ENCODE measurements around the gene FAM20C. TPM values are rescaled to one million over a fixed set of nuclear protein-coding genes. Genes with fewer than 3 reads are reported as not detected.
A peak's percentile ranks its signal among the peaks of the same experiment; 100 is the strongest.

Gene FAM20C
- total and polyA plus RNA-seq, 4 donors: 17.1 to 58.8 (median 40.8) TPM

DNA sequence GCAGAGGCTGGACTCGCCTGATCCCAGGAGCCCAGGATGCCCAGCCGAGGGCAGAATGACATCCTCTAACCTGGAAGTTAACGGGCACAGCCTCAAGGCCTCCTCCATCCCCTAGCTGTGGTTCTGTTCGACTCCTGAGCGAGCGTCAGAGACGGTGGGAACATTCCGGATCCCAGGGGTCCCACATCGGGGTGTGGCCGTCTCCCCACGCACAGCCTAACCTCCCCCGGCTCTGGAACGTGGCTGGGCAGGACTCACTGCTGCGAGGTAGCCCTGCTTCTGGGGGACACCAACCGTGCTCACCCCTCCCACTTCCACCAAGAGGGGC is 106.0 kb downstream of the FAM20C start:
- H3K9me3 ChIP-seq (ENCODE audit: control insufficient read depth, insufficient read depth, low read length): no peaks in the 10 kb centered on the region
- DNase-seq (ENCODE audit: low read depth in 4 of 6, low spot score in 6 of 6): no peak
- H3K27ac ChIP-seq (ENCODE audit: low read depth, low read length): no peak overlapping the region
- 64% methylated on average over 14 of the region's 15 CpGs for WGBS (ENCODE audit: insufficient coverage)
- H3K4me1 ChIP-seq (ENCODE audit: control insufficient read depth, insufficient read depth, low read length): no peaks in the 10 kb centered on the region
- H3K27me3 ChIP-seq (ENCODE audit: control insufficient read depth, insufficient read depth, low read length): peaks cover 11% of the 10 kb centered on the region
- H3K4me3 ChIP-seq (ENCODE audit: low read depth, low read length): no peak overlapping the region
- H3K36me3 ChIP-seq (ENCODE audit: control insufficient read depth, insufficient read depth, low read length): no peaks in the 10 kb centered on the region

DNA sequence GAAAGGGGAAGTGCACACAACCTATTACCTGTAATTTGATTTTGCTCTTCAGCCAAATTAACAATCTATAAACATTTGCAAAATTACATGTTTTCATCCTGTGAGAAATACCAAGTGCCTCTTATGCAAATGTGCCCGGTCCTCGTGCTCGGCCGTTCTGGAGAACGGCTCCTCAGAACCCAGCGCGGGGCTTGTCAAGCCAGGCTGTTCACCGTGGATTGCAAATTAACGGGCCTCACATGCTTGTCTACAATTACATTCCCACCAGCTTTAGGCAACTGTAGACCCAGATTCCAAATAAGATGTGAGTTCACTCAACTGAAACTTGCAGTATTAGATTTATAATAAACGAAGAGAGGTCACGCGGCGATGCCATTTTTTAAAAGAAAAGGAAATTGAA is 106.4 kb downstream of the FAM20C start:
- Histone ChIP-seq H3K27ac (ENCODE audit: low read depth, low read length) (no peak overlapping the region), H3K4me3 (ENCODE audit: low read depth, low read length) (no peak overlapping the region), H3K27me3 (ENCODE audit: control insufficient read depth, insufficient read depth, low read length) (peaks cover 8% of the 10 kb centered on the region), H3K36me3 (ENCODE audit: control insufficient read depth, insufficient read depth, low read length) (no peaks in the 10 kb centered on the region), H3K4me1 (ENCODE audit: control insufficient read depth, insufficient read depth, low read length) (no peaks in the 10 kb centered on the region), H3K9me3 (ENCODE audit: control insufficient read depth, insufficient read depth, low read length) (no peaks in the 10 kb centered on the region)
- 54% methylated on average over 8 of the region's 13 CpGs for WGBS (ENCODE audit: insufficient coverage)
- peak in 1 of 6 donors; percentile 38 for DNase-seq (ENCODE audit: low read depth in 4 of 6, low spot score in 6 of 6)

DNA sequence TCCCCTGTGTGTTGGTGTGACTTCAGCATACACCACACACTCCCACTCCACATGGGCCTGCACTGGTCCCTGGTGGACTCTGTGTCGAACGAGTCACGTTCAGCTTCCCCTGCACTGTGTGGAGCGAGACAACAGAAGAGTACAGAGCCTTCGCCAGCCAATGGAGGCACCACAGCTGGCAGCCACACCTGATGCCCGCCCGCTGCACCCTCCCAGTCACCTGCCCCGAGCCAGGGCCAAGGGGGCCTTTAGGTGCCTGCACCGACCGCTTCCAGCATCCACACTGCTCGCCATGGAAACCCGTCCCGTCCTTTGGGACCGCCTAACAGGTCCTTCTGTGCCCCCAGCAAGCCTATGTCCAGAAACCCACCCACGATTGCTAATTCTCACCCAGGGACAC is 106.8 kb downstream of the FAM20C start:
- WGBS (ENCODE audit: insufficient coverage): 93% methylated on average over 15 of the region's 15 CpGs
- H3K4me1 ChIP-seq (ENCODE audit: control insufficient read depth, insufficient read depth, low read length): no peaks in the 10 kb centered on the region
- no peaks in the 10 kb centered on the region for H3K9me3 ChIP-seq (ENCODE audit: control insufficient read depth, insufficient read depth, low read length)
- DNase-seq (ENCODE audit: low read depth in 4 of 6, low spot score in 6 of 6): no peak
- H3K4me3 ChIP-seq (ENCODE audit: low read depth, low read length): no peak overlapping the region
- H3K27me3 ChIP-seq (ENCODE audit: control insufficient read depth, insufficient read depth, low read length): peaks cover 4% of the 10 kb centered on the region
- no peak overlapping the region for H3K27ac ChIP-seq (ENCODE audit: low read depth, low read length)
- H3K36me3 ChIP-seq (ENCODE audit: control insufficient read depth, insufficient read depth, low read length): no peaks in the 10 kb centered on the region

DNA sequence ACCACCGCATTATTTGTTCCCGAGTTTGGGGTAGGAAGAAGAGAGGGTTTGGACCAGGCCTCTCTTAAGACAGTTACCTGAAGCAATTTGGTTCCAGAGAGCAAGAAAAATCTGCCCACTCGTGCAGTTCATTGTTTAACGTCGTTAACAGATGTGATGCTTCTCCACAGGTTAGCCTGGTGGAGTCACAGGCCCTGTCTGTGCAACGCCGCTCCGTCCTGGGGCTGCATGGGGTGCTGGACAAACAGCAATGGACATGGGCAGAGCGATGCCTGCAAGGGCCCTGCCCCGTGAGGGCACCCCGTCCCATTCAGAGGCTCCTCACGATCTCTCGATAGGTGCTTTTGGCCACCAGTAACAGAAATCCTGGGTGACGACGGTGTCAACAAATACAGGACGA is 107.3 kb downstream of the FAM20C start:
- no peaks in the 10 kb centered on the region for H3K9me3 ChIP-seq (ENCODE audit: control insufficient read depth, insufficient read depth, low read length)
- 88% methylated on average over 16 of the region's 16 CpGs for WGBS (ENCODE audit: insufficient coverage)
- H3K27ac ChIP-seq (ENCODE audit: low read depth, low read length): no peak overlapping the region

DNA sequence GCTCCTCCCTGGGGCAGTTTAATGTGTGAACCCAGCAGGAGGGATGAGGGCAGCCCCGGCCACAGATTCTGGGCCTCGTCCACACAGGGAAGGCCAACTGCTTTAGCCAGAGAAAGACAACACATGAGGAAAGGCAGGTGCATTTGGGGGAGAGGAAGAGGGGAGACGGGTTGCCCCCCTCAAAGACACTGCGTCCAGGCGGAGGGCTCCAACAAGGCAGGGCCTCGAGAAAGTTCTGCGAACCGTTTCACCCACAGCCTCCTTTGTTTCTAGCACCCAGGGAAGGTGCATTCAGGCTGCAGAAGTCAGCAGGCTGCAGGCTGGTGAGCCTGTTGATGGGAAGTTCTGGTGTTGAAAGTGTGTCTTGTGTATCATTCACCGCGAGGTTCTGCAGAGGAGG is 107.7 kb downstream of the FAM20C start:
- Histone ChIP-seq H3K27me3 (ENCODE audit: control insufficient read depth, insufficient read depth, low read length) (no peaks in the 10 kb centered on the region), H3K27ac (ENCODE audit: low read depth, low read length) (no peak overlapping the region), H3K4me3 (ENCODE audit: low read depth, low read length) (no peak overlapping the region), H3K4me1 (ENCODE audit: control insufficient read depth, insufficient read depth, low read length) (no peaks in the 10 kb centered on the region), H3K36me3 (ENCODE audit: control insufficient read depth, insufficient read depth, low read length) (no peaks in the 10 kb centered on the region), H3K9me3 (ENCODE audit: control insufficient read depth, insufficient read depth, low read length) (no peaks in the 10 kb centered on the region)
- 69% methylated on average over 5 of the region's 10 CpGs for WGBS (ENCODE audit: insufficient coverage)
- DNase-seq (ENCODE audit: low read depth in 4 of 6, low spot score in 6 of 6): no peak

More for the DNA sequence above, 107.3 kb downstream of the FAM20C start:
- no peaks in the 10 kb centered on the region for H3K4me1 ChIP-seq (ENCODE audit: control insufficient read depth, insufficient read depth, low read length)
- H3K27me3 ChIP-seq (ENCODE audit: control insufficient read depth, insufficient read depth, low read length): peaks cover under 1% of the 10 kb centered on the region
- DNase-seq (ENCODE audit: low read depth in 4 of 6, low spot score in 6 of 6): no peak
- no peak overlapping the region for H3K4me3 ChIP-seq (ENCODE audit: low read depth, low read length)
- H3K36me3 ChIP-seq (ENCODE audit: control insufficient read depth, insufficient read depth, low read length): no peaks in the 10 kb centered on the region

DNA sequence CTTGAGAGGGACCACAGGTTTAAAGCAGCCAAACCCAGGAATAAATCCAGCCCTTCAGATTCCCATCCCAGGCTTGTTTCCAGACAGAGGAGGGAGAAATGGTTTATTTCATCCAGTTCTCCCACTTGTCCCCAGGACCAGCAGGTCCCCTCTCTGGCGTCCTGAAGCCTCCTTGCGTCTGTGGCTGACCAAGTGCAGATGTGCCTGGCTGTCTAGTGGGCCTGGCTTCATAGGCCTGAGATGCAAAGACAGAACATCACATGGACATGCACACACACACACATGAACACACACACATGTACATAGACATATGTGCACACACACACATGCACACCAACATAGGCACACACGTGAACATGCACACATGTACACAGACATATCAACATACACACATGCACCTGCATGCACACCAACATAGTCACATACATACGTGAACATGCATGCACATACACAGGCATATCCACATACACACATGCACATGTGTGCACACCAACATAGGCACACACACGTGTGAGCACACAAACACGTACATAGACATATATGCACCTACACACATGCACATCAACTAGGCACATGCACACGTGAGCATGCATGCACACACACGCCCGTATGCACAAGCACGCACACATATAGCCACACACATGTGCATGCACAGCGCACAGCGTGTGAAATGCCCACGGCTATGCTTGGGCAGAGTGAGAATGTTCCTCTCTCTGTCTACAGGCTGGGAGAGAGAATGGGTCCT is 108.3 kb downstream of the FAM20C start:
- DNase-seq (ENCODE audit: low read depth in 4 of 6, low spot score in 6 of 6): no peak
- Histone ChIP-seq H3K36me3 (ENCODE audit: control insufficient read depth, insufficient read depth, low read length) (no peaks in the 10 kb centered on the region), H3K9me3 (ENCODE audit: control insufficient read depth, insufficient read depth, low read length) (no peaks in the 10 kb centered on the region), H3K4me1 (ENCODE audit: control insufficient read depth, insufficient read depth, low read length) (no peaks in the 10 kb centered on the region), H3K4me3 (ENCODE audit: low read depth, low read length) (no peak overlapping the region), H3K27ac (ENCODE audit: low read depth, low read length) (no peak overlapping the region), H3K27me3 (ENCODE audit: control insufficient read depth, insufficient read depth, low read length) (no peaks in the 10 kb centered on the region)
- 95% methylated on average over 9 of the region's 13 CpGs for whole genome bisulfite sequencing (ENCODE audit: insufficient coverage)

DNA sequence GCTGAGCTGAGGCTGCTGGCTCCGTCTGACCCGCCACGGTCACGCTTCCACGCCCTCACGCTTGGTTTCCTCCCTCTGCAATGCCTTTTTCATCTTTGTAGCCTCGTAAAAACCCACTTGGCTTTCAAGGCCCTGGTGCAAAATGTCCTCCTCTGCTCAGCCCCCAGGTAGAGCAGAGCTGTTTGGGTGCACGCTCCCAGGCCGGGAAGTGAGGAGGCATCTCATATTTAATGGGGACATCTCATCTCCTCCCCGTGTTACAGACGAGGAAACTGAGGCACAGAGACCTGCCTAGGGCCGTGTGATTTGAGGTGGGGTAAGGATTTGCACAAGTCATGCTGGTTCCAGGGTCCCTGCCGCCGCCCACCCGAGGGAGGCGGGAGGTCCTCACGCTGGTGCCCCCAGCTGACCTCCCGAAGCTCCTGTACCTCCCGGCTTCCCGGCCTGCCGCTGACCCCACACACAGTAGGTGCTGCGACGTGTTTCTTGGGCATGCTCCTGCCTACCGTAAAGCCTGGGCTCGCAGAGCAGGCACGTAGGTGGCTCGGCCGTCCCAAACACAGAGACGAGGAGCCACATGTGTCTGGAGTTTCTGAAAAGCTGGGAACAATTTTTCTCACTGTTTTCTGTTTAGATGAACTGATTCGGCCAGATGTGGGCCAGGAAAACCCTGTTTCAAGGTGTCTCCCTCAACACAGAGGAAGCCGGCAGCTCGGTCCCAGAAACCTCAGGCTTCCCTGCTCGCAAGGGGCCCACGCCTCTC is 109.1 kb downstream of the FAM20C start:
- WGBS (ENCODE audit: insufficient coverage): 85% methylated on average over 32 of the region's 34 CpGs
- H3K36me3 ChIP-seq (ENCODE audit: control insufficient read depth, insufficient read depth, low read length): no peaks in the 10 kb centered on the region
- H3K9me3 ChIP-seq (ENCODE audit: control insufficient read depth, insufficient read depth, low read length): no peaks in the 10 kb centered on the region
- no peak overlapping the region for H3K4me3 ChIP-seq (ENCODE audit: low read depth, low read length)
- no peaks in the 10 kb centered on the region for H3K27me3 ChIP-seq (ENCODE audit: control insufficient read depth, insufficient read depth, low read length)
- no peak for DNase-seq (ENCODE audit: low read depth in 4 of 6, low spot score in 6 of 6)
- H3K4me1 ChIP-seq (ENCODE audit: control insufficient read depth, insufficient read depth, low read length): no peaks in the 10 kb centered on the region
- H3K27ac ChIP-seq (ENCODE audit: low read depth, low read length): no peak overlapping the region

DNA sequence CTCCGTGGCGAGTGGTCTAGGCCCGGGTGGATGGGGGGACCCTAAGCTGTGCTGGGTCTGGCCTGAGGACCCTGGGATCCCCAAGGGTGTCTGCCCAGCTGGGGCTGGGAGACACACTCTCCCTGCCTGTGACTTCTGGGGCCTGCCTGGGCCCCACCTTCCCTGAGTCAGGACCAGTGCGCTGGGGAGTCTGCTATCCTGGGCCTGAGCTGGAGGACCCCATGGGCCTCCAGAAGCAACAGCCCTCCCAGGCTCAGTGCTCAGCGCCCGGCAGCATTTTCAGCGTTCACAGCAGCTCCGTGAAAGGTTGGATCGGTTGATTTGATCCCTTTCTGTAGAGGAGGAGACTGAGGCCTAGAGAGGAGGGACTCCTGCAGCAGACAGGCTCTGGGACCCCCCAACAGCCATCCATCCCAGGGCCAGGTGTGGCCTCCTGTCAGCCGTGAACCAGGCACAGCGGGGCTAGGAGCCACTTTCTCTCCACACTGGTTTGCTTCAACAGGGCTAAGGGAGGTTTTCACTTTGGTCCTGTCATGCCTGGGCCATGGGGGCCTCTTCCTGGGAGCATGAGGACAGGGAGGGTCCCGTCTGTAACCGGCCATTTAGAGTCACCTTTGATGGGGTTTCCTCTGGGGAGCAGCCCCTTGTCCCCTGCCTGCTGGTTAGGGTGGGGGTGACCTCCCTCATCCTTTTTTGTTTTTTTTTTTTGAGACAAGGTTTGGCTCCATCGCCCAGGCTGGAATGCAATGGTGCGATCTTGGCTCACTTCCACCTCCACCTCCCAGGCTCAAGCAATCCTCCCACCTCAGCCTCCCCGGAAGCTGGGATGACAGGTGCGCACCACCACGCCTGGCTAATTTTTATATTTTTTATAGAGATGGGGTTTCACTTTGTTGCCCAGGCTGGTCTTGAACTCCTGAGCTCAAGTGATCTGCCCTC is 110.0 kb downstream of the FAM20C start:
- no peak for DNase-seq (ENCODE audit: low read depth in 4 of 6, low spot score in 6 of 6)
- no peaks in the 10 kb centered on the region for H3K4me1 ChIP-seq (ENCODE audit: control insufficient read depth, insufficient read depth, low read length)
- H3K4me3 ChIP-seq (ENCODE audit: low read depth, low read length): no peak overlapping the region
- 93% methylated on average over 6 of the region's 18 CpGs for WGBS (ENCODE audit: insufficient coverage)
- H3K27ac ChIP-seq (ENCODE audit: low read depth, low read length): no peak overlapping the region
- no peaks in the 10 kb centered on the region for H3K36me3 ChIP-seq (ENCODE audit: control insufficient read depth, insufficient read depth, low read length)
- no peaks in the 10 kb centered on the region for H3K9me3 ChIP-seq (ENCODE audit: control insufficient read depth, insufficient read depth, low read length)
- no peaks in the 10 kb centered on the region for H3K27me3 ChIP-seq (ENCODE audit: control insufficient read depth, insufficient read depth, low read length)

DNA sequence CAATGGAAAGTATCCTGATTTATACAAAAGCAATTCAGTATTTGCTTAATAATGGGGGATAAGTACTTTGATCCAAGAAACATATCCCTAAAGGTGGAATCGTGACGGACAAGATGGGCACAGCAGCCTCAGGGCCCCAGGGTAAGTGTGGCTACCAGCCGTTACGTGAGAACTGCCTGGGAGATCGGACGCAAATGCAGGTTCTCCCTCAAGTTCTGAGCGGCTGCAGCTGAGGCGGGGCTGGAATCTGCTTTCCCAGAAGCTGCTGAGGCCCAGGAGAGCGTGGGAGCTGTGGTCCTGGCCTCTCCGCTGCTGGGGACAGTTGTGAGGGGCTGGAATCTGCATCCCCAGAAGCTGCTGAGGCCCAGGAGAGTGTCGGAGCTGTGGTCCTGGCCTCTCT is 111.1 kb downstream of the FAM20C start:
- Histone ChIP-seq H3K36me3 (ENCODE audit: control insufficient read depth, insufficient read depth, low read length) (no peaks in the 10 kb centered on the region), H3K27me3 (ENCODE audit: control insufficient read depth, insufficient read depth, low read length) (no peaks in the 10 kb centered on the region), H3K4me3 (ENCODE audit: low read depth, low read length) (no peak overlapping the region), H3K4me1 (ENCODE audit: control insufficient read depth, insufficient read depth, low read length) (no peaks in the 10 kb centered on the region), H3K27ac (ENCODE audit: low read depth, low read length) (no peak overlapping the region), H3K9me3 (ENCODE audit: control insufficient read depth, insufficient read depth, low read length) (no peaks in the 10 kb centered on the region)
- WGBS (ENCODE audit: insufficient coverage): 79% methylated on average over 11 of the region's 11 CpGs
- DNase-seq (ENCODE audit: low read depth in 4 of 6, low spot score in 6 of 6): no peak
